GM19035 (cell line): ENCODE measurements around the gene MRPL43.

Experiments used
- ATAC-seq: cut with Tn5 transposase; IDR thresholded peaks from one replicate; pipeline ENCODE4 v1.9.1; 2021; ENCODE audit not compliant: unreplicated experiment

Gene MRPL43

DNA sequence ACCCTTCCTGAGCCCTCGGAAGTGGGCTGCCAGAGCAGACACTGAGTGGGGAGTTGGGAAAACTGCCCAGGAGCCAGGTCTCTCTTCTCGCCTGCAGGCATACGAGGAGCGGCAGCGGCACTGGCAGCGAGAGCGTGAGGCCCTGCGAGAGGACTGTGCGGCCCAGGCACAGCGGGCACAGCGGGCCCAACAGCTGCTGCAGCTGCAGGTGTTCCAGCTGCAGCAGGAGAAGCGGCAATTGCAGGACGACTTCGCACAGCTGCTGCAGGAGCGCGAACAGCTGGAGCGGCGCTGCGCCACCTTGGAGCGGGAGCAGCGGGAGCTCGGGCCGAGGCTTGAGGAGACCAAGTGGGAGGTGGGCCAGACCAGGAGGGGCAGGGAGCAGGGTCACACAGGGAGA, 18.1 kb upstream of the MRPL43 start:
- ATAC-seq: no peak

DNA sequence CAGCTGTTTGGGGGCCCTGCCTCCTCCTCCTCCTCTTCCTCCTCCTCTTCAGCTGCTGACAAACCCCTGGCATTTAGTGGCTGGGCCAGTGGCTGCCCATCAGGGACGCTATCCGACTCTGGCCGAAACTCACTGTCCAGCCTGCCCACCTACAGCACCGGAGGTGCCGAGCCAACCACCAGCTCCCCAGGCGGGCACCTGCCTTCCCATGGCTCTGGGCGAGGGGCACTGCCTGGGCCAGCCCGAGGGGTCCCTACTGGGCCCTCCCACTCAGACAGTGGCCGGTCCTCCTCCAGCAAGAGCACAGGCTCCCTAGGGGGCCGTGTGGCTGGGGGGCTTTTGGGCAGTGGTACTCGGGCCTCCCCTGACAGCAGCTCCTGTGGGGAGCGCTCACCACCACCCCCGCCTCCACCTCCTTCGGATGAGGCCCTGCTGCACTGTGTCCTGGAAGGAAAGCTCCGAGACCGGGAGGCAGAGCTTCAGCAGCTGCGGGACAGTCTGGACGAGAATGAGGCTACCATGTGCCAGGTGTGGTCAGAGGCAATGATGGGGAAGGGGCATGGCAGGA, 16.4 kb upstream of the MRPL43 start:
- ATAC-seq: no peak

DNA sequence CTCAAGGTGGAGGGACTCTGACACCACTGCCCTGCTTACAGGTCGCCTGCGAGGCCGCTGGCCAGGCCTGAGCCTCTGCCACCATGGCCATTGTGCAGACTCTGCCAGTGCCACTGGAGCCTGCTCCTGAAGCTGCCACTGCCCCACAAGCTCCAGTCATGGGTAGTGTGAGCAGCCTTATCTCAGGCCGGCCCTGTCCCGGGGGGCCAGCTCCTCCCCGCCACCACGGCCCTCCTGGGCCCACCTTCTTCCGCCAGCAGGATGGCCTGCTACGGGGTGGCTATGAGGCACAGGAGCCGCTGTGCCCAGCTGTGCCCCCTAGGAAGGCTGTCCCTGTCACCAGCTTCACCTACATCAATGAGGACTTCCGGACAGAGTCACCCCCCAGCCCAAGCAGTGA, 15.2 kb upstream of the MRPL43 start:
- no peak for ATAC-seq

DNA sequence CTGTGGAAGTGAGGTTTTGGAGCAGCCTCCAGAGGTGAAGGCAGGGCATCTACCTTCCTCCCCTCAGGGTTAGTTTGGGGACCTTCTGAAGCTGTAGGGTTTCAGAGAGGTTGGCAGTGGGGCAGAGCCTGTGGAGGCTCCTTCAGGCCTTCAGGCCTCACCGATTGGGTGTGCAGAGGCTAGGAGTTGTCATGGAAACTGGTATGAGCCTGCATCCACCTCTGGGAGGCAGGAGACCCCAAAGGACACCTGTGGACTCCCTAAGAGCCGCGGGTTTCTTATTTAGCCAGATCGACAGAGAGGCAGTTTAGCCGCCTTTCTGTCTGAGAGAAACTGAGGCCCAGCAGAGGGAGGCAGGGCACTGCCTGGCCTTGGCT, 14.3 kb upstream of the MRPL43 start:
- ATAC-seq: no peak

DNA sequence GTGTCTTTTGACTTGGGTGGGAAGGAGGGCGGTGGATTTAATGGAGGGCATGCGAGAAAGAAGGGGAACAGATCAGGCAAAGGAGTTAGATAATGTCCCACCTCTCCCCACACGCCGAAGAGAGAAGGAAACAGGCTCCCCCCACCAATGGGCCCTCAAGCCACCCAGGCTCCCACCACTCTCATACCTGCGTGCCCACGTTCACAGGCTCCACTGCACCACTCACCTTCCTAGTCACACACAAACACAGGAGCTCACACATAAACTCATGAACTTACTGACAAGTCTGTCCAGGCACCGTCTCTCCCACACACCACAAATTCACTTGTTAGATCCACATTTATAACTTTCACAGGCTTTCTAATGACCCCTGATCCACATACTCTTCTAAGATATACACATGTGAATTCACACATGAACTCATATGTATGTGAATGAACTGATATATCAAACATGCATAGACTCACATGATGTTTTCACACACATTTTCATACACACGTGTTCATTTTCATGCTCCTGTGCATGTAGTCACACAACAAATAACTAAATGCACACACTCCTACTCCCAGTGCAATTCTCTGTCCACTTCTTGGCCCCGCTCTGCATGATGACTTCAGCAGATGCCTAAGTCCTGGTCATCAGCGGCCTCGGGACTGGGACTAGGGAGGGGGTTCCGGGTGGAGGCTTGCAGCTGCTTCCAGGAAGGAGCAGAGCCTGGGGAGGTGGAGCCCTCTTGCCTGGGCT, 13.8 kb upstream of the MRPL43 start:
- no peak for ATAC-seq

DNA sequence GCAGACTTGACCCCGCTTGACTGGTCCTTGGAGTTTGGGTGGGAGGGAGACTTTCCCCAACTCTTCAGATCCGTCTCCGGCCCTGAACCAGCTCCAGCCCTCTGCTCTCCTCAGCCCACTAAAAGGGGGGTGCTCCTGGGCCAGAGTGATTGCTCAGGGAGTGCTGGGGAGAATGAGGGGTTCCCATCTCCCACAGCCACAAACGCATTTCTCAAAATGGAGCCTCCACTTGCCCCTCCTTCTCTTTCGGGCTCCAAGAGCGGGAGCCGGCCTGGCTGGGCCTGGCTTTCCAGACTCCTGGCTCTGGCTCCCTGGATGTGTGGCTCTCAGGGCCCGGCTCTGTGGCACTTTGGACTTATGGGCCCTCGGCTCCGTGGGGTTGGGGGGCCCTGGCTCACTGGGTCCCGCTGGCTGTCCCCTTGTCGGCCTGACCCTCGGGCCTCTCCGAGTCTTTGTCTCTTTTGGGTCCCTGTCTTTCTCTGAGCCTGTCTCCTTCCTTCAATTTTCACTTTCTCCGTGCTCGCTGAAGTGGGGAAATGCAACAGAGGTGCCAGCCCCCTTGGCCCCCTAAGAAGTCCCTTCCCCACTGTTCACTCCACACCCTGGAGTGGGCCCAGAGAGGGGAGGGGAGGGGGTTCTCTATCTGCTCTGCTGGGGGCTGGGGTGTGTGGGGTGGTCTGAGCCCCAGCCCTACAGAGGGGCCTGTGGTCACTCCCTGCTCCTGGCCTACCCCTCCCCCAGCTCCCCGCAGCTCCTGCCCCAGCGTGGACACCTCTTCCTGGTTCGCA, 13.0 kb upstream of the MRPL43 start:
- no peak for ATAC-seq

DNA sequence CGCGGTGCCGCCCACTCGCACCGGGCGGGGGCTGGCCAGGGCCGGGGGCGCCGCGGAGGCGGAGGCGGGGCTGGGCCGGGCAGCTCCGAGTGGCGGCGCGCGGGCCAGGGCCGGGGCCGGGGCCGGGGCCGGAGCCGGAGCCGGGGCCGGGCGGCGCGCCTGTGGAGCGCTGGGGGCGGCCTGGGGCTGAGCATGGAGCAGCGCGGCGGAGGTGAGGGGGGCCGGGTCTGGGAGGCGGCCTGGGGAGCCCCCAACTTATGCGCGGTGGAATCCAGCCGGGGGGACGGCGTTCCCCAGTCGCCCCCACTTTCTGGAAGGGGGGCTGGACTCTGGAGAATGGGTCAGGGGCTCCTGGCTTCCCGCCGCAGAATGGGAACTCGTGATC, 12.4 kb upstream of the MRPL43 start, which contains the start of gene LZTS2:
TSS of gene LZTS2 (plus strand) at position 67 of the 385 bp plus-strand sequence. CDS start 2,731 bp downstream, outside the sequence.
- peak; percentile 11 for ATAC-seq

DNA sequence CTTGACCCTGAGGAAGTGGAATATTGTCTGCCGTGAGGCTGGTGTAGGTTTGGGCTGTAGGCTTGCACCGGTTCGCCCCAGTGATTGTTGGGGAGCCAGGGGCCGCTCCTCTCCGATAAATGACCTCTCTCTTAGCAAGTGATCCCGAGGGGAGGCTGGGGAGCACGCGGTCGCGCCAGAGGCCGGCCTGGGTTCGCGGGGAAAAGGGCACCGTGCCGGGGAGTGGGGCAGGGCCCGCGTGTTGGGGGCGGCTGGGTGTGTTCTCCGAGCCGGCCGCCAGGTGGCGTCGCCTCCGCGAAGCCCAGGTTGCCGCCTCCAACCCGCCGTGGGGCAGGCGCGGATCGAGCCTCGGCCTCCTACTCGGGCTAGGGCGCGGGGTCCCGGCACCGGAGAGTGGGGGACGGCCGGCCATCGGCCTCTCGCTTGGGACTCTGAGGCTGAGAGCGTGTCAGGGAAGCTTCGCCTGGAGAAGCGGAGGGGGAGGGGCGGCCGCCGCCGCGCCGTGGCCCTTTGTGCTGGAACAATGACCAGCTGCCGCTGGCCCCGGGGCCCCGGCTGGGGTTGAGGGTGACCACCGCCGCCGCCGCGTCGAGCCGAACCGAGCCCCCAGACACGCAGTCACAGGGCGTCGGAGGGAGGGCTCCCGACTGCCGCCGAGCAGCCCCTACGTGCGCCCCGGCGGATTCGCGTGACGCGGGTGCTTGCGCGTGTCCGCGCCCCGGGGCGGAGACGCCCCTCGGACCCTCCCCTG, 11.9 kb upstream of the MRPL43 start:
- ATAC-seq: peak; percentile 46

DNA sequence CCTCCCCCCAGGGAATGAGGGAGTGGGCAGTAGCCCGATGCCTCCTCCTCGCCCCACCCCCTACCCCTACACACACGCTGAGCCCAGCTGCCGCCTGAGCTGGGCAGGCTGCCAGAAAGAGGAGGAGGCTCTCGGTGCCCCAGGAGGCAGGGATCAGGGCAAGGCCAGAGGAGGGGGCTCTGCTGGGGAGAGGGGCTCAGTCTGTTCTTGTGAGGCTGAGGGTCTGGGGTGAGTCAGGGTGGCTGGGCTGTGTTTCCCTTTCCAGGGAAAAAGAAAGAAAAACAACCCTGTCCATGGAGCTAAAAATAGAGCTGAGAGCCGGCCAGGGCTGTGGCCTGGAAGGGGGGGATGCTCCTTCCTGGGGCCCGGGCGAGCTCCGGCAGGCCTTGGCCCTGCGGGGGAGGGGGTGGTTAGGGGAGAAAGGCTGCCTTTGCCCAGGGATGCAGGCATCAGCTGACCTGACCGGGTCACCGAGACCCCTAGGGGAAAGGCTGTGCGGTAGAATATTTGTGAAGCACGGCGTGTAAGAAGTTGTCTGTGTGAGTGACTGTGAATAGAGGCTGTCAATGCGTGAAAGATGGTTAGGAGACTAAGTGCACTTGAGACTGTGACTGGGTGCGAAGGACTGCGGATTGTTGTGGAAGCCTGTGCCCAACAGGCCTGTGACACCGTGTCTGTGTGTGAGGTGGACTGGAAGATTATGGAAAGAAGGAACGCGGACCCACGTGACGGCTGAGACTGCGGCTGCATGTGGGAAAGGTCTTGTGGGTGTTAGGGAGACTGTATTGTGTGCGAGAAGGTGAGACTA, 11.1 kb upstream of the MRPL43 start:
- peak; percentile 19 for ATAC-seq

DNA sequence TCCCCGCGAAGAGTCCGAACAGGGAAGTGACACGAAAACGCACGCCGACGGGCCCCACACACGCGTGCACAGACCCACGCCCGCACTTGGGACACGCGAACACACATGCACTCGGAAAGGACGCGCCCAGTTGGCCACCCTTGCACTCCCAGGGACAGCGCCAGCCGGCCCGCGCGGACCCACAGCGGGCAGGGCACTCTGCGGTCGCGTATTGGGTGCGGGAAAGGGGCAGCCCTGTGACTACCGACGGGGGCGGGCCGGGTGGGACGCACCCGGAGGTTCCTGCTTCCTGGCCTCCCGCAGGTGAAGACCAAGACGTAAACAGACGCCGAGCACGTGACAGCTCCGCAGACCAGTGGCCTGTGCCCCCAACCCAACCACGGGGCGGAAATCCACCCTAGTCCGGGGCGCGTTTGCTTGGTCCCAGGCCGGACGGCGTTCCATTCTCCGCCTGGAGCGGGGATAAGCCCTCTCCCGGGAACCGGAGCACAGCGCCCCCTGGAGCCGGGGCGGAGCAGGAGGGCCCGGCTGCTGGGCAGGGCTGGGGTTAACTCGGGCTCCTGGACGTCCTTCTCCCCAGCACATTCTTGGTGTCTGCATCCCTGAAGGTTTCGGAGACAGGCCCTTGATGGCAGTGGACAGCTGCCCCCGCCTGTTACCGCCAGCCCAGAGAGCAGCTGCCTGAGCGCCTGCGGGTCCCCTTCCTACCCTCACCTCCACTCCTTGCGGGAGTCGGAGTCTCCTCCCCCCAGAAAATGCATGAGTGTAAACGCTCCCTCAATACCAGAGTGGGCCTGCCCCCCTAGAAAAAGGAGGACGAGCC, 10.3 kb upstream of the MRPL43 start:
- peak; percentile 43 for ATAC-seq

DNA sequence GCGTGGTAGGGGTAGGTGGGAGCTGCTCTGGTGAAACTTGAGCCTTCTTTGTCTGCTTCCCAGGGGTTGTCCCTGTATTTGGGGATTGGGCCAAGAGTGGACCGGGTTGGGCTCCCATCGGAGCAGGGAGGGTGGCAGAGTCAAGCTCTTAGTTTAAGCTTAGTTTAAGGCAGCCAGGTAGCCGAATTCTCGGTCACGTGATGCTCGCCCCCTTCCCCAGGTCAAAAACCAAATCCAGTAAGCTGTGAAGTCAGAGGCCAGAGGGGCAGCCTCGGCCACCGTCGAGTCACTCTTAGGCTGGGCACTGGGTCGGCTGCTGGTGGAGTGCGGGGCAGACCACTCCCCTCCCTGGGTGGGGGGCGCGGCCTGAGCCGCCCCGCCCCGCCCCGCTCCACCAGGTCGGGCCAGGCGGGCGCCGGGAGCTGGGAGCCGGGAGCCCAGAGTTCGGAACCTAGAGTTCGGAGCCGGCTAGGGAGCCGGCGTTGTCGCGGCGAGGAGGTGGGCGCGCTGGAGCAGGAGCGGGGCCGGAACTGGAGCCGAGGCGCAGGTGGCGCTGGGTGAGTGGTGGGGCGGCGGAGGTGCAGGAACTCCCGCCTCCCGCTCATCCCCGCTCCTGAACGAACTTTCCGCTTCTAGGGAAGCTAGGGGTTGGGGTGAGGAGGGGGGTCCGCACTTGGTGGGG, 9.5 kb upstream of the MRPL43 start:
- ATAC-seq: no peak

DNA sequence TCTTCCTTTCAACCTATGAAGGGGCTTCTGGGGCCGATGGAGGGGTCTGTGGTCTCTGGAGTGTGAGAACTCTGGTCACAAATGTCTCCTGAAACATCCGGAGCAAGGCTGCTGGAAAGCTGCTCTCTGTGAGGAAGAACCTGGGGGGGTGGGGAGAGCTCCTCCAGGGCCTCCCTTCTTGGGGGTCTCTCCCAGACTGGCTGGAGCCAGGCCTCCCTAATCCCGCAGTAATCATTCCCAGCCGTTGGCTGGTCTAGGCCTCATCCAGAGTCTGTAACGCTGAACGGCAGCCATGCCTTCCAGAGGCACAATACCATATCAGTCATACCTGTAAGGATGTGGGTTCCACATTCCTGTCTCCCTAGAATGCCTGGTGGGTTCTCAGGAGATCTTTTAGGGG, 7.9 kb upstream of the MRPL43 start:
- ATAC-seq: no peak

DNA sequence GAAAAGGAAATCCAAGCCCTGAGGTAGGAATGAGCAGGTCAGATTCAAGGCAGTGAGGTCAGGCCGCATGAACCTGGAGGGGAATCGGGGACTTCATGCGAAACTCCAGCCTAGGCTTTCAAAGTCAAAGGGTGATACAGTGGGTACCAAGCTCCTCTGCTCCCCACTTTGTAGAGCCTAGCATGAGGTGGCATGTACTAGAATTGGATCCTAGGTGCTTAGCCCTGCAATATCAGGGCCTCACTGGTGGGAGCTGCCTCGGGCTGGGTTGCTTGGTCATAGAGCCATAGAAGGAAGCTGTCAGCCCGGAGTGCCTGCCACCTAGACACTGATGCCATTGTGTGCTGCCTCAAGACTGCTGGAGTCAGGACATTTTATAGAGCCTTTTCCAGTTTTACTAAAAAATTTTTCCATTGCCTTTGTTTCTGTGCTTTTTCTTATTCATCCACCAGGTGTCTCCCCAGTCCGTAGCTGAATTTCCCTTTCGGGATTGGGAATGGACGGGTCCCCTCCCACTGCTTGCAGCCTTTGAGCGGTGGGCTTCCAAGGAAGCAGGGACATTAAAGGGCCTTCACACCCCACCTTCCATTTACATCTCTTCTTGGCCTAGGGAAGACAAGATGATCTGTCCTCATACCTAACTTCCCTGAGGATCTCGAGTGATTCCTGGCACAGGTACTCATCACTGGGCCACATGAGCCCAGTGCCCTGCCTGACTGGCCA, 6.8 kb upstream of the MRPL43 start:
- no peak for ATAC-seq

DNA sequence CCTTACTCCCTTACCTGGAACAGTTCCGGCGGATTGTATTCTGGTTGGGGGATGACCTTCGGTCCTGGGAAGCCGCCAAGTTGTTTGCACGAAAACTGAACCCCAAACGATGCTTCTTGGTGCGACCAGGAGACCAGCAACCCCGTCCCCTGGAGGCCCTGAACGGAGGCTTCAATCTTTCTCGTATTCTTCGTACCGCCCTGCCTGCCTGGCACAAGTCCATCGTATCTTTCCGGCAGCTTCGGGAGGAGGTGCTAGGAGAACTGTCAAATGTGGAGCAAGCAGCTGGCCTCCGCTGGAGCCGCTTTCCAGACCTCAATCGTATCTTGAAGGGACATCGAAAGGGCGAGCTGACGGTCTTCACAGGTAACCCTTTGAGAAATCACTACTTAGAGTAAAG, 1.8 kb upstream of the MRPL43 start:
- ATAC-seq: no peak

DNA sequence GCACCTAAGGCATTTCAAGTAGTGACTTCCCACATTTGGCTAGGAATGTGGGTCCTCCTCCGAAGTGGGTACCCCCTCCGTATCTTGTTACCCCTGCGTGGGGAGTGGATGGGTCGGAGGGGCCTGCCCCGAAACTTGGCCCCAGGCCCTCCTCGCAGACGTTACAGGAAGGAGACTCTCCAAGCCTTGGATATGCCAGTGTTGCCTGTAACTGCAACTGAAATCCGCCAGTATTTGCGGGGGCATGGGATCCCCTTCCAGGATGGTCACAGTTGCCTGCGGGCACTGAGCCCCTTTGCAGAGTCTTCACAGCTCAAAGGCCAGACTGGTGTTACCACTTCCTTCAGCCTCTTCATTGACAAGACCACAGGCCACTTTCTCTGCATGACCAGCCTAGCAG, 869 bp upstream of the MRPL43 start:
- ATAC-seq: no peak

DNA sequence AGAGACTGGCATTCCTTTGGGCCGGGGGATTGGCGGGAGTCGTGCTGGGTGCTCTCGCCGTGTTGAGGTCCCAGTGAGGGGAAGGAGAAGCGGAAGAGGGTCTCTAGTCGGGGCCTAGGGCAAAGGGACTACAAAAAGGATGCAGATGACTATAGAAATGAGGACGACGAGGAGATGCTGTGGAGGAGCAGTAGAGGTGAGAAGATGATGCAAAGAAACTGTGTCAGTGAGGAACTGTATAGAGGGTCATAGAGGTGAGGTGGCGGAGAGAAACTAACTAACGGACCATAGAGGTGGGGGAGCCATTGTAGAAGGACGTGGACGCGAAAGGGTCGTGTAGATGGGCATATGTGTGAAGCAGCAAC, 370 bp upstream of the MRPL43 start:
- ATAC-seq: peak; percentile 17

DNA sequence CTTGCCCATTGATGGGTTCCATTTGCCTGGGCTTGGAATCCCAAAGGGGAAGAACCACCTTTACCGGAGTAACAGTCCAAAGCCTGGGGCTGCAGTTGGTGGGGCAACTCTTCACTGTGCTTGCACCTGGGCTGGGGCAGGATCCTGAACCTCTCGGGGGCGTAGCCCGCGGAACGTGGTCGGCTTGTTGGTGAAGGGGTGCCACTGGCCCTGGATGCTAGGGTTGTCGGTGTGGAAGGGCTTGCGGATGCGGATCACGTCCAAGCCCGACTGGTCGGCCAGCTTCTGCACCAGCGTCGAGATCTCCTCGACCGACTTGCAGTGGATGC, 710 bp downstream of the MRPL43 start:
- ATAC-seq: no peak

DNA sequence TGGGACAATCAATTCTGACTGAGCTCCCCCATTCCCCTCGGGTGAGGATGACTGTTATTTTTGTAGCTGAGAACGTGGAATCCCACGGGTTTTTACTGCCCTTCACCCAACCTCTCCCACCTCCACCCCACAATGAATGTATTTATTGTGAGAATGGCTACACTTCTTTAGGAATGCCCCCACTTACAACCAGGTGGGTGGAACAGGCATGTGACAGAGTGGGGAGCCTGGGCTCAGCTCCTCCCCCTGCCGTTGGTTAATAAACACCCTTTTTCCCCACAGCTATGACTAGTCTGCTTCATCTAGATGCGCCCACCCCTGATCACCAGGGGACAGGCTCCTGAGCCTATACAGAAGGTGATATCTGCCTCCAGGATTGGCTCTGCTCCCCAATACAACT, 2.0 kb downstream of the MRPL43 start:
- no peak for ATAC-seq

DNA sequence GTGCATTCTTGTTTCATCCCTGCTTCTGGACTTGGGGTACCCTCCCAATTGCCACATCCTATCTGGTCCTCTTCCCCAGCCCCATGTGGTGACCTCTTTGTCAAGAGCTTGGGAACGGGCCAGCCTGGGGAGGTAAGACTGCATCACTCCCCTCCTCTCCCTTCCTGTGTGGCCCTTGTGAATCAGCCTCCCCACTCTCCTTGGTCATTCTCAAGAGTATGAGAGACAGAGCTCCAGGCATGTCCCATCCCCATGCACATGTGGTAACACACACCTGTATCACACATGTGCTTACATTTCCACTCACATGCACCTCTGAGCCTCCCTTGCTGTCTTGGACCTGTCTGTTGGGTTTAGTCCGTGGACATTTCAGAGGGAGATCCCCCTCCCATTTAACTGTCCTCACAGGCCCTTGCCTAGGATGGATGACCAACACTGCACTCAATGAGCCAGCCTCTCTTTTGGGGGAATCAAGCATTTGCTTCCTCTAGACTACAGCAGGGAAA, 2.6 kb downstream of the MRPL43 start:
- ATAC-seq: no peak
